HepG2 (cell line): Measurements from ENCODE around the gene SLC18A3.

Experiments
- DNMT1 ChIP-seq: sonication (generic); formaldehyde crosslinking; IDR thresholded peaks from 2 replicates; pipeline ENCODE4 v1.5.1; 2020; ENCODE audit warnings: mild to moderate bottlenecking, missing genetic modification reagents
- EZH2 ChIP-seq: conservative IDR thresholded peaks from 2 replicates; pipeline ENCODE4 v1.6.1; 2012; ENCODE audit warnings: mild to moderate bottlenecking, low read depth, low read length, moderate library complexity
- MLLT10 ChIP-seq: sonication (generic); formaldehyde crosslinking; IDR thresholded peaks from 2 replicates; pipeline ENCODE4 v1.4.0; 2020; ENCODE audit warnings: missing genetic modification reagents
- MYC ChIP-seq: sonication (generic); formaldehyde crosslinking; IDR thresholded peaks from 2 replicates; pipeline ENCODE4 v1.9.0; 2021; ENCODE audit warnings: missing genetic modification reagents, borderline replicate concordance
- NCOA5 ChIP-seq: sonication (generic); formaldehyde crosslinking; IDR thresholded peaks from 2 replicates; pipeline ENCODE4 v1.4.0; 2020; ENCODE audit warnings: missing genetic modification reagents
- POLR2A ChIP-seq, 2 experiments: IDR thresholded peaks; 2 replicates each; pipeline ENCODE4 v1.6.1; 2011; ENCODE audit warnings: low read depth in 2 of 2, low read length in 2 of 2, mild to moderate bottlenecking in 1 of 2, moderate library complexity in 1 of 2; ENCODE audit not compliant: insufficient read depth in 1 of 2
- POLR2AphosphoS5 ChIP-seq: IDR thresholded peaks from 2 replicates; pipeline ENCODE4 v1.6.1; 2012; ENCODE audit warnings: low read depth, low read length
- ZNF318 ChIP-seq: sonication (generic); formaldehyde crosslinking; IDR thresholded peaks from 2 replicates; pipeline ENCODE4 v1.4.0; 2020; ENCODE audit warnings: mild to moderate bottlenecking, missing genetic modification reagents
- TF ChIP-seq, protein P1 (sequence below): sonication (generic); formaldehyde crosslinking; IDR thresholded peaks from 2 replicates; pipeline ENCODE4 v1.9.0; 2021; ENCODE audit warnings: mild to moderate bottlenecking, missing genetic modification reagents
- TF ChIP-seq, protein P2 (sequence below): sonication (generic); formaldehyde crosslinking; IDR thresholded peaks from 2 replicates; pipeline ENCODE4 v1.5.0; 2020; ENCODE audit warnings: mild to moderate bottlenecking, missing genetic modification reagents, moderate library complexity

GRCh38 chr10:49653273-49653929, 43.3 kb downstream of the SLC18A3 start:
- TF ChIP-seq, protein P1, sequence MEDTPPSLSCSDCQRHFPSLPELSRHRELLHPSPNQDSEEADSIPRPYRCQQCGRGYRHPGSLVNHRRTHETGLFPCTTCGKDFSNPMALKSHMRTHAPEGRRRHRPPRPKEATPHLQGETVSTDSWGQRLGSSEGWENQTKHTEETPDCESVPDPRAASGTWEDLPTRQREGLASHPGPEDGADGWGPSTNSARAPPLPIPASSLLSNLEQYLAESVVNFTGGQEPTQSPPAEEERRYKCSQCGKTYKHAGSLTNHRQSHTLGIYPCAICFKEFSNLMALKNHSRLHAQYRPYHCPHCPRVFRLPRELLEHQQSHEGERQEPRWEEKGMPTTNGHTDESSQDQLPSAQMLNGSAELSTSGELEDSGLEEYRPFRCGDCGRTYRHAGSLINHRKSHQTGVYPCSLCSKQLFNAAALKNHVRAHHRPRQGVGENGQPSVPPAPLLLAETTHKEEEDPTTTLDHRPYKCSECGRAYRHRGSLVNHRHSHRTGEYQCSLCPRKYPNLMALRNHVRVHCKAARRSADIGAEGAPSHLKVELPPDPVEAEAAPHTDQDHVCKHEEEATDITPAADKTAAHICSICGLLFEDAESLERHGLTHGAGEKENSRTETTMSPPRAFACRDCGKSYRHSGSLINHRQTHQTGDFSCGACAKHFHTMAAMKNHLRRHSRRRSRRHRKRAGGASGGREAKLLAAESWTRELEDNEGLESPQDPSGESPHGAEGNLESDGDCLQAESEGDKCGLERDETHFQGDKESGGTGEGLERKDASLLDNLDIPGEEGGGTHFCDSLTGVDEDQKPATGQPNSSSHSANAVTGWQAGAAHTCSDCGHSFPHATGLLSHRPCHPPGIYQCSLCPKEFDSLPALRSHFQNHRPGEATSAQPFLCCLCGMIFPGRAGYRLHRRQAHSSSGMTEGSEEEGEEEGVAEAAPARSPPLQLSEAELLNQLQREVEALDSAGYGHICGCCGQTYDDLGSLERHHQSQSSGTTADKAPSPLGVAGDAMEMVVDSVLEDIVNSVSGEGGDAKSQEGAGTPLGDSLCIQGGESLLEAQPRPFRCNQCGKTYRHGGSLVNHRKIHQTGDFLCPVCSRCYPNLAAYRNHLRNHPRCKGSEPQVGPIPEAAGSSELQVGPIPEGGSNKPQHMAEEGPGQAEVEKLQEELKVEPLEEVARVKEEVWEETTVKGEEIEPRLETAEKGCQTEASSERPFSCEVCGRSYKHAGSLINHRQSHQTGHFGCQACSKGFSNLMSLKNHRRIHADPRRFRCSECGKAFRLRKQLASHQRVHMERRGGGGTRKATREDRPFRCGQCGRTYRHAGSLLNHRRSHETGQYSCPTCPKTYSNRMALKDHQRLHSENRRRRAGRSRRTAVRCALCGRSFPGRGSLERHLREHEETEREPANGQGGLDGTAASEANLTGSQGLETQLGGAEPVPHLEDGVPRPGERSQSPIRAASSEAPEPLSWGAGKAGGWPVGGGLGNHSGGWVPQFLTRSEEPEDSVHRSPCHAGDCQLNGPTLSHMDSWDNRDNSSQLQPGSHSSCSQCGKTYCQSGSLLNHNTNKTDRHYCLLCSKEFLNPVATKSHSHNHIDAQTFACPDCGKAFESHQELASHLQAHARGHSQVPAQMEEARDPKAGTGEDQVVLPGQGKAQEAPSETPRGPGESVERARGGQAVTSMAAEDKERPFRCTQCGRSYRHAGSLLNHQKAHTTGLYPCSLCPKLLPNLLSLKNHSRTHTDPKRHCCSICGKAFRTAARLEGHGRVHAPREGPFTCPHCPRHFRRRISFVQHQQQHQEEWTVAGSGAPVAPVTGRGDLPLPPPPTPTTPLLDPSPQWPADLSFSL (CRISPR knock-in tag): no peak
- no peak for TF ChIP-seq EZH2
- TF ChIP-seq, protein P2, sequence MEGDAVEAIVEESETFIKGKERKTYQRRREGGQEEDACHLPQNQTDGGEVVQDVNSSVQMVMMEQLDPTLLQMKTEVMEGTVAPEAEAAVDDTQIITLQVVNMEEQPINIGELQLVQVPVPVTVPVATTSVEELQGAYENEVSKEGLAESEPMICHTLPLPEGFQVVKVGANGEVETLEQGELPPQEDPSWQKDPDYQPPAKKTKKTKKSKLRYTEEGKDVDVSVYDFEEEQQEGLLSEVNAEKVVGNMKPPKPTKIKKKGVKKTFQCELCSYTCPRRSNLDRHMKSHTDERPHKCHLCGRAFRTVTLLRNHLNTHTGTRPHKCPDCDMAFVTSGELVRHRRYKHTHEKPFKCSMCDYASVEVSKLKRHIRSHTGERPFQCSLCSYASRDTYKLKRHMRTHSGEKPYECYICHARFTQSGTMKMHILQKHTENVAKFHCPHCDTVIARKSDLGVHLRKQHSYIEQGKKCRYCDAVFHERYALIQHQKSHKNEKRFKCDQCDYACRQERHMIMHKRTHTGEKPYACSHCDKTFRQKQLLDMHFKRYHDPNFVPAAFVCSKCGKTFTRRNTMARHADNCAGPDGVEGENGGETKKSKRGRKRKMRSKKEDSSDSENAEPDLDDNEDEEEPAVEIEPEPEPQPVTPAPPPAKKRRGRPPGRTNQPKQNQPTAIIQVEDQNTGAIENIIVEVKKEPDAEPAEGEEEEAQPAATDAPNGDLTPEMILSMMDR: no peak
- no peak for TF ChIP-seq POLR2A (IDR thresholded peaks at IDR 0.05; ENCODE audit: insufficient read depth in 1 of 2, low read depth in 2 of 2, low read length in 2 of 2)
- no peak for TF ChIP-seq DNMT1
- no peak for TF ChIP-seq MYC
- TF ChIP-seq ZNF318 (CRISPR knock-in tag): no peak
- no peak for TF ChIP-seq POLR2AphosphoS5
- TF ChIP-seq NCOA5 (CRISPR knock-in tag): no peak
- TF ChIP-seq MLLT10: no peak
